ENCODE results near the gene SLC12A7. TPM values are rescaled to one million over a fixed set of nuclear protein-coding genes. Genes with fewer than 3 reads are reported as not detected.

Gene SLC12A7
- total RNA-seq, 1 experiment from 2014 or later: 30.8 TPM

DNA sequence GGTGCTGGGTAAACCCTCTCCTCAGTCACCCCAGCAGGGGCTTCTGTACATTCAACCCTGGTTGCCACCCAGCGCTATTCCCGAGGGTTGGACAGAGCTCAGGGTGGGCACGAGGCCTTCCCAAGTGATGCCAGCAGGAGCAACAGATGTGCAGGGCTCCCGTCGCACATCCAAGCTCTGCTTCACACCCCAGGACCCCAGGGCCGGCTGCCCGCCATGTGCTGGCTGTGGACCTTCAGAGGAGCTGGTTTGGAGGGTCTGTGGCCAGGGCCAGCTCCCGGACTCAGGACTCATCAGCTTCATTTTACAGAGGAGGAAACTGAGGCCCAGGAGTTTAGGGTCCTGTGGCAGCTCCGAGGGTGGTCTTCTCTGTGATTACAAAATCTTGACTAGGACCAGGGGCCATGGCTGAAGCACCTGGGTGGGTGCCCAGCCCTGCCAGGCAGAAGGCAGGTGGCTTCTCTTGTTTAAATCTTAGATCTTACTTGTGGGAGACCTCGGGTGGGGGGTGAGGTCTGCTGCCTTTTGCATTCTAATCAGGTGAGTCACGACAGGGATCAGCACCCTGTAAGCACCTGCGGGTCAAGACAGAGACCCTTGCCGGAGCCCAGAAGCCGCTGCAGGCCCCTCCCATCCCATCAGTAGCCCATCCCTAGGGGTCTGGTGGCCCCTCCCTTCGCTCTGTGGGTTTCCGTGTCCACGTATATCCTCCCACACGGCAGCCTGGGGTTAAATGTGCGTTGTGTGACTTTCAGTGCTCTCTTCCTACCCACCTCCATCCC lies 2.1 kb upstream of the SLC12A7 start:
- no peak overlapping the region for H2BK20ac ChIP-seq (ENCODE audit: low read depth, low read length, poor library complexity, severe bottlenecking)
- Mint-ChIP-seq H3K4me3 (no peak overlapping the region), H3K36me3 (ENCODE audit: insufficient read depth in 1 of 3, low read depth in 3 of 3) (peaks cover 0 to 2% (median 0%) of the 10 kb centered on the region in 3 experiments; a peak in 1 of 7 replicates), H3K27me3 (ENCODE audit: low read depth) (peaks cover 9% of the 10 kb centered on the region), H3K27ac (no peak overlapping the region), H3K9me3 (no peaks in the 10 kb centered on the region), H3K4me1 (peaks cover 15 to 37% of the 10 kb centered on the region in 2 experiments)
- no CpG with 5 or more reads among the region's 19 CpGs for WGBS (ENCODE audit: extremely low coverage, insufficient read length, low lambda C conversion rate)
- no peaks in the 10 kb centered on the region for H3K27me3 ChIP-seq (ENCODE audit: insufficient read depth, low read length)
- no peak overlapping the region for H2AK5ac ChIP-seq (ENCODE audit: insufficient read length, low read length)
- peaks cover 3% of the 10 kb centered on the region for H3K79me1 ChIP-seq (ENCODE audit: insufficient read depth, low read depth, low read length, poor library complexity, severe bottlenecking)
- no peak overlapping the region for H2BK5ac ChIP-seq (ENCODE audit: insufficient read length, low read length)
- no peak overlapping the region for H2BK12ac ChIP-seq (ENCODE audit: insufficient read length, low read depth, low read length)
- H2AFZ ChIP-seq (ENCODE audit: low read length): no peak overlapping the region
- H3K23ac ChIP-seq (ENCODE audit: insufficient read length, low read depth, low read length): no peak overlapping the region
- no peak for DNase-seq
- no peak overlapping the region for H3K27ac ChIP-seq (ENCODE audit: insufficient read length, low read depth, low read length)
- H3K23me2 ChIP-seq (ENCODE audit: insufficient read length, low read depth, low read length, poor library complexity, severe bottlenecking): peaks cover 7% of the 10 kb centered on the region
- H3T11ph ChIP-seq (ENCODE audit: low read length): no peak overlapping the region
- no peak overlapping the region for H2BK15ac ChIP-seq (ENCODE audit: low read depth, low read length)
- no peaks in the 10 kb centered on the region for H3K79me2 ChIP-seq (ENCODE audit: insufficient read depth, low read length)
- H3K9ac ChIP-seq (ENCODE audit: extremely low read depth, insufficient read length, low read length): no peak overlapping the region
- H3K56ac ChIP-seq (ENCODE audit: insufficient read length, low read depth, low read length): no peak overlapping the region
- no peak overlapping the region for H3K18ac ChIP-seq (ENCODE audit: insufficient read length, low read depth, low read length)
- H2BK120ac ChIP-seq (ENCODE audit: low read depth, low read length, poor library complexity, severe bottlenecking): no peak overlapping the region
- TF ChIP-seq, protein P1, sequence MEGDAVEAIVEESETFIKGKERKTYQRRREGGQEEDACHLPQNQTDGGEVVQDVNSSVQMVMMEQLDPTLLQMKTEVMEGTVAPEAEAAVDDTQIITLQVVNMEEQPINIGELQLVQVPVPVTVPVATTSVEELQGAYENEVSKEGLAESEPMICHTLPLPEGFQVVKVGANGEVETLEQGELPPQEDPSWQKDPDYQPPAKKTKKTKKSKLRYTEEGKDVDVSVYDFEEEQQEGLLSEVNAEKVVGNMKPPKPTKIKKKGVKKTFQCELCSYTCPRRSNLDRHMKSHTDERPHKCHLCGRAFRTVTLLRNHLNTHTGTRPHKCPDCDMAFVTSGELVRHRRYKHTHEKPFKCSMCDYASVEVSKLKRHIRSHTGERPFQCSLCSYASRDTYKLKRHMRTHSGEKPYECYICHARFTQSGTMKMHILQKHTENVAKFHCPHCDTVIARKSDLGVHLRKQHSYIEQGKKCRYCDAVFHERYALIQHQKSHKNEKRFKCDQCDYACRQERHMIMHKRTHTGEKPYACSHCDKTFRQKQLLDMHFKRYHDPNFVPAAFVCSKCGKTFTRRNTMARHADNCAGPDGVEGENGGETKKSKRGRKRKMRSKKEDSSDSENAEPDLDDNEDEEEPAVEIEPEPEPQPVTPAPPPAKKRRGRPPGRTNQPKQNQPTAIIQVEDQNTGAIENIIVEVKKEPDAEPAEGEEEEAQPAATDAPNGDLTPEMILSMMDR (conservative IDR thresholded peaks at IDR 0.05): no peak
- no peaks in the 10 kb centered on the region for H4K20me1 ChIP-seq (ENCODE audit: control insufficient read depth, insufficient read depth, insufficient read length)
- no peak overlapping the region for H3K4ac ChIP-seq (ENCODE audit: low read depth, low read length)
- no peaks in the 10 kb centered on the region for H3K9me3 ChIP-seq (ENCODE audit: control insufficient read depth, low read depth, low read length)
- no peak overlapping the region for H3K14ac ChIP-seq (ENCODE audit: insufficient read depth, low read length)
- H3K4me1 ChIP-seq (ENCODE audit: insufficient read depth, low read length): no peaks in the 10 kb centered on the region
- H4K91ac ChIP-seq (ENCODE audit: insufficient read length, low read depth, low read length): no peak overlapping the region
- no peak overlapping the region for H4K5ac ChIP-seq (ENCODE audit: insufficient read length, low read depth, low read length)
- H3K4me2 ChIP-seq (ENCODE audit: insufficient read depth, insufficient read length, low read length): no peak overlapping the region
- no peak overlapping the region for H4K8ac ChIP-seq (replicated peaks; ENCODE audit: insufficient read length, low read depth, low read length)

Measured in H9 (cell line).